AG04450 (cell line): ENCODE measurements around the gene CATSPERD. TPM values are rescaled to one million over a fixed set of nuclear protein-coding genes. Genes with fewer than 3 reads are reported as not detected.

Experiments
- CTCF ChIA-PET: fragments of 300-600, 350-600 bp; formaldehyde crosslinking; extraction: SDS; loops from one replicate; lab custom pipeline; 2022; ENCODE audit warnings: antibody characterized with exemption, inconsistent platforms; lab: Charles Lee
- POLR2A ChIA-PET: fragments of 350-600 bp; formaldehyde crosslinking; extraction: SDS; loops from one replicate; lab custom pipeline; 2021; ENCODE audit warnings: antibody characterized with exemption, inconsistent platforms; lab: Yijun Ruan, JAX
- DNase-seq: peaks from one replicate; pipeline ENCODE4 v3.0.0-alpha.2; 2011; ENCODE audit warnings: low read depth, low spot score
- H3K27ac ChIP-seq: one replicate; pipeline ENCODE4 v1.5.1; 2012; ENCODE audit warnings: low read depth, low read length, control low read depth
- H3K27me3 ChIP-seq: one replicate; pipeline ENCODE4 v1.6.0; 2012; ENCODE audit warnings: low read length; ENCODE audit not compliant: control insufficient read depth, insufficient read depth
- H3K4me3 ChIP-seq: 2 replicates; pipeline ENCODE4 v1.5.1; 2011; ENCODE audit warnings: mild to moderate bottlenecking, low read depth, low read length, control low read depth
- H3K9me3 ChIP-seq: 2 replicates; pipeline ENCODE4 v1.5.1; 2012; ENCODE audit warnings: low read length; ENCODE audit not compliant: control insufficient read depth, insufficient read depth
- polyA plus RNA-seq: library from polyadenylated mRNA; depleted of rRNA; stranded (reverse); fragments of >200 nt; gene quantifications from 2 replicates; pipeline ENCODE4 v1.2.3, GENCODE V29; 2011
- TF ChIP-seq, protein P1 (sequence below): IDR thresholded peaks from 2 replicates; pipeline ENCODE4 v1.5.1; 2011; ENCODE audit warnings: low read depth, low read length, control low read depth, inconsistent platforms

CATSPERD gene
- polyA plus RNA-seq, 1 experiment, result not detected

DNA sequence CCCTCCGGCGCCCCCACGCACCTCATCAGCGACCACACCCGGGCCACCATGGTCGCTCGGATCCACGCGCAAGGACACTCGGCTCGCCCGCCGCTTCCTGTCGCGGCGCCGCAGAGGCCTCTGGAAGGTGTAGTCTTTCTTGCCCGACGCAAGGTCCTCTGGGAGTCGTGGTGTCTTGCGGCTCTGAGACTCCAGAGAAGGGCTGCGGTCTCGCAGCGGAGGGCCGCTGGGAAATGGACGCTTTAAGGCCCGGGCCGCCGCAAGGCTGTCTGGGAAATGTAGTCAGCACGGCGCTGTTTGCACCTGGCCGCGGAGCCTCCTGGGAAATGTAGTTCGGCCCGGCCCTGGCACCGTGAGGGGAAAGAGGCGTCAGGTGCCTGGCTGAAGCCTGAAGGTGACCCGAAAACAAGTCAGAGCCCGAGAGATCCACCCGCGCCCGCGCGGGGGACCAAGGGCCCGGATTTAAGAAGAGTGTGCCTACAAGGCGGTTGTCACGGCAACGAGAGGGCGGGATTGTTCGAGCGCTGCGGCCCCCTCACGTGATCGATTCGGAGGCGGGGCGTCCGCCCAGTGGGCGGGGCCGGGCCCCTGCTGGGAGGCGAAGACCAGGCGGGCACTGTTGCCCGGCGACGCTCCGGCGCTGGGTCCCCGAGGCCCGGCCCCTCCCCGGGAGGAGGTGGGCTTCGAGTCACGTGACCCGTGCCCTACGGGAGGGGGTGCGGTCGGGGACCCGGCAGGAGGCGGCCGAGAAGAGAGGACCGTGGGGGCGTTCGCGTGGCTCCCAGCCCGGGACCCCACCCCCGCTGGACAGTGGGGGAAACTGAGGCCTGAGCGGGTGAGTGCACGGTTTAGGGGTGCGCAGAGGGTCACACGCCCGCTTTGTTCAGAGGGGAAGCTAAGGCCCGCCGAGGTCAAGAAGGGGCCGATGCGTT is 39.7 kb upstream of the CATSPERD start, which contains the start of the genes HSD11B1L and MICOS13:
TSS of gene HSD11B1L (plus strand) at position 591 of the 932 bp plus-strand sequence. CDS start 3,806 bp downstream, outside the sequence.
TSS of gene MICOS13 (minus strand) at position 80 of the 932 bp plus-strand sequence. CDS start at position 50, 30 bp downstream.
- POLR2A ChIA-PET, result no interaction called here
- H3K27me3 ChIP-seq, result no peaks in the 10 kb centered on the region
- peaks cover 4% of the 10 kb centered on the region; the same call in 1 of the 2 replicates for H3K9me3 ChIP-seq
- peak within 1 kb of the TSS; percentile 81 for H3K27ac ChIP-seq
- TF ChIP-seq, protein P1, sequence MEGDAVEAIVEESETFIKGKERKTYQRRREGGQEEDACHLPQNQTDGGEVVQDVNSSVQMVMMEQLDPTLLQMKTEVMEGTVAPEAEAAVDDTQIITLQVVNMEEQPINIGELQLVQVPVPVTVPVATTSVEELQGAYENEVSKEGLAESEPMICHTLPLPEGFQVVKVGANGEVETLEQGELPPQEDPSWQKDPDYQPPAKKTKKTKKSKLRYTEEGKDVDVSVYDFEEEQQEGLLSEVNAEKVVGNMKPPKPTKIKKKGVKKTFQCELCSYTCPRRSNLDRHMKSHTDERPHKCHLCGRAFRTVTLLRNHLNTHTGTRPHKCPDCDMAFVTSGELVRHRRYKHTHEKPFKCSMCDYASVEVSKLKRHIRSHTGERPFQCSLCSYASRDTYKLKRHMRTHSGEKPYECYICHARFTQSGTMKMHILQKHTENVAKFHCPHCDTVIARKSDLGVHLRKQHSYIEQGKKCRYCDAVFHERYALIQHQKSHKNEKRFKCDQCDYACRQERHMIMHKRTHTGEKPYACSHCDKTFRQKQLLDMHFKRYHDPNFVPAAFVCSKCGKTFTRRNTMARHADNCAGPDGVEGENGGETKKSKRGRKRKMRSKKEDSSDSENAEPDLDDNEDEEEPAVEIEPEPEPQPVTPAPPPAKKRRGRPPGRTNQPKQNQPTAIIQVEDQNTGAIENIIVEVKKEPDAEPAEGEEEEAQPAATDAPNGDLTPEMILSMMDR, result no peak
- peak; percentile 97 for DNase-seq
- H3K4me3 ChIP-seq, result peak within 1 kb of the TSS; percentile 96
- CTCF ChIA-PET, result no interaction called here

DNA sequence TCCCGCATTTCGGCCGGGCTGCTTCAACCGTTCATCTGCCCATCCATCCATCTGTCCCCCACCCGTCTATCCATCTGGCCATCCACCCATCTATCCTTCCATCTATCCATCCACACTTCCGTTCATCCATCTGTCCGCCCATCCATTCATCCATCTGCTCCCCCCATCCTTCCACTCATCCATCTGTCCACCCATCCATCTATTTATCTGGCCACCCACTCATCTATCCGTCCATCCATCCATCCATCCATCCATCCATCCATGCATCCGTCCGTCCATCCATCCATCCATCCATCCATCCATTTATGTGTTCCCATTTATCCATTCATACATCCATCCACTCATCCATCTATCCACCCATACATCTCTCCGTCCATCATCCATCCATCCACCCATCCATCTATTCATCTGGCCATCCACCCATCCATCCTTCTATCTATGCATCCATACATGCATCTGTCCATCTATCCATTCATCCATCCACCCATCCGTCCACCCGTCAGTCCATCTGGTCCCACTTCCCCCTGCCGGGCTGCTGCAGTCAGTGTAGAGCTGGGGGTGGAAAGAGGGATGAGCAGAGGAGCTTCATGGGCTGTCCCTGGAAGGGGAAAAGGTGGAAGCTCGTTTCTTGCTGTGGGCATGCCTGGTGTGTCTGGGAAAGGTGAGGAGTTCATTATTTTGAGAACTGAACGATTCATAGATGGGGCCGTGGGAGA is 38.9 kb upstream of the CATSPERD start:
- no peak for DNase-seq
- H3K9me3 ChIP-seq, result peaks cover 4% of the 10 kb centered on the region; the same call in 1 of the 2 replicates
- ChIA-PET POLR2A (interaction anchor here (0.5 kb wide), 2 partner anchors 33 to 39 kb away, joined by 4 to 15 read pairs; partner anchors contain the start of genes CATSPERD and LONP1), CTCF (interaction anchor here (1.0 kb wide), 1 partner anchor 8 kb away, joined by 5 read pairs; no protein-coding TSS in a partner anchor)
- TF ChIP-seq, protein P1, result no peak
- H3K4me3 ChIP-seq, result peak overlapping the region; percentile 96
- no peaks in the 10 kb centered on the region for H3K27me3 ChIP-seq
- H3K27ac ChIP-seq, result no peak overlapping the region

DNA sequence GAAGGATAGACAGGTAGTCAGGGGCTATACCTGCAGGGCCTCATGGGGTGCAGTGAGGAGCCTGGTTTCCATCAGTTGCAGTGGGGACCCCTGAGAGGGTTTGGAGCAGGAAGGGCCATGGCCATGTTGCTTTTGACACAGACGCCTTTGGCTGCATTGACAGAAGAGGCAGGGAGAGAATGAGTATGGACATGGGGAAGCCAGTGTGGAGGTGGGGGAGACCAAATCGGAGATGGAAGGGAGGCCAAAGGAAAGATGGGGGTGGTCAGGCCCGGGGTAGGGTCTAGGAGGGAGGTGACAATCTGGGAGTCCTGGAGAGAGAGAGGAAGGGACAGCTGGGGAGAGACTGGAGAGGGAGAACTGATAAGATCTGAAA is 38.3 kb upstream of the CATSPERD start:
- TF ChIP-seq, protein P1, result no peak
- POLR2A ChIA-PET, result interaction anchor here (0.5 kb wide), 1 partner anchor 38 kb away, joined by 15 read pairs; the partner anchor contains the start of genes CATSPERD and LONP1
- Histone ChIP-seq H3K4me3 (no peak overlapping the region), H3K9me3 (peaks cover 5% of the 10 kb centered on the region; the same call in 1 of the 2 replicates), H3K27me3 (no peaks in the 10 kb centered on the region), H3K27ac (no peak overlapping the region)
- CTCF ChIA-PET, result interaction anchor here (1.0 kb wide), 1 partner anchor 8 kb away, joined by 5 read pairs; no protein-coding TSS in a partner anchor
- DNase-seq, result no peak

DNA sequence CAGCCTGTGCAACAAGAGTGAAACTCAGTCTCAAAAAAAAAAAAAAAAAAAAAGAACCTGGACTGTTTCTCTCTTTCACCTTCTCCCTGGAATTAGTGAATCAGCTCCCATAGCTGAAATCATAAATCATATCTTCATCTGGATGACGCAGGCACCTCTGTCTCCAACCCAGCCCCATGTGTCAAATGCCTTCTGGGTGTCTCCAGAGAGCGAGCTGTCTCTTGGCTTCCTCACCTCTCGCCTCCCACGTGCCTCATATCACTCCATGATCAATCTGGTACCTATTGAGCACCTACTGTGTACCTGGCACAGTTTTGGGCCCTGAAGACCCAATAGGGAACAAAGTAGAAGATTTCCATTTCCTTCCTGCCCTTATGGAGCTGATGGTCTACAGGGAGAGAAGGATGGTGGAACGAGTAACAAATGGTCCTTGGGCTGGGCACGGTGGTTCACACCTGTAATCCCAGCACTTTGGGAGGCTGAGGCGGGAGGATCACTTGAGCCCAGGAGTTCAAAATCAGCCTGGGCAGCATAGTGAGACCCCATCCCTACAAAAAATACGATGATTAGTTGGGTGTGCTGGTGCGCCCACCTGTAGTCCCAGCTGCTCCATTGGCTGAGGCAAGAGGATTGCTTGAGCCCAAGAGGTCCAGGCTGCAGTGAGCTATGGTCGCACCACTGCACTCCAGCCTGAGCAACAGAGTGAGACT is 37.1 kb upstream of the CATSPERD start:
- H3K27ac ChIP-seq, result no peak overlapping the region
- ChIA-PET POLR2A (interaction anchor here (0.6 kb wide), 1 partner anchor 22 kb away, joined by 10 read pairs; no protein-coding TSS in a partner anchor), CTCF (interaction anchor here (0.7 kb wide), 1 partner anchor 191 kb away, joined by 8 read pairs; no protein-coding TSS in a partner anchor)
- H3K4me3 ChIP-seq, result no peak overlapping the region
- H3K9me3 ChIP-seq, result peaks cover 14% of the 10 kb centered on the region; the same call in 1 of the 2 replicates
- TF ChIP-seq, protein P1, result no peak
- no peaks in the 10 kb centered on the region for H3K27me3 ChIP-seq
- no peak for DNase-seq
